Occipital lobe (tissue), 2 donors: Measurements from ENCODE around the gene APOC3. TPM values are rescaled to one million over a fixed set of nuclear protein-coding genes. Genes with fewer than 3 reads are reported as not detected.

ENCODE experiments used
- DNase-seq: peaks from one replicate; lab custom pipeline; 2025; lab: John Stamatoyannopoulos, UW
- total RNA-seq: library from RNA; depleted of rRNA; stranded (reverse); fragments of >200 nt; gene quantifications from one replicate; pipeline ENCODE4 v1.2.3, GENCODE V29; 2014

The APOC3 gene
- total RNA-seq, 1 donor from 2014 or later = not detected

- no peak for DNase-seq
These were observed 19.4 kb downstream of the APOC3 start for GRCh38 chr11:116849060-116849459.

GRCh38 chr11:116849486-116849885 lies 19.8 kb downstream of the APOC3 start:
- DNase-seq = no peak

GRCh38 chr11:116851626-116852025 lies 21.9 kb downstream of the APOC3 start:
- DNase-seq = peak; percentile 26

GRCh38 chr11:116852261-116853031 lies 22.7 kb downstream of the APOC3 start:
- DNase-seq = no peak

GRCh38 chr11:116853461-116854073 lies 23.9 kb downstream of the APOC3 start:
- DNase-seq = no peak

GRCh38 chr11:116855413-116855812 lies 25.7 kb downstream of the APOC3 start:
- no peak for DNase-seq

- DNase-seq = no peak
These were observed 26.7 kb downstream of the APOC3 start for GRCh38 chr11:116856423-116856822.

GRCh38 chr11:116857316-116857715 lies 27.6 kb downstream of the APOC3 start:
- DNase-seq = no peak

- DNase-seq = no peak
These were observed 28.2 kb downstream of the APOC3 start for GRCh38 chr11:116857936-116858335.

GRCh38 chr11:116859175-116859574 lies 29.5 kb downstream of the APOC3 start:
- DNase-seq = no peak

- no peak for DNase-seq
These were observed 30.6 kb downstream of the APOC3 start for GRCh38 chr11:116860303-116860702.

- no peak for DNase-seq
These were observed 31.8 kb downstream of the APOC3 start for GRCh38 chr11:116861539-116861938.

GRCh38 chr11:116862185-116862584 lies 32.5 kb downstream of the APOC3 start:
- no peak for DNase-seq

- no peak for DNase-seq
These were observed 33.2 kb downstream of the APOC3 start for GRCh38 chr11:116862951-116863350.

GRCh38 chr11:116864531-116864930 lies 34.8 kb downstream of the APOC3 start:
- no peak for DNase-seq

- DNase-seq = no peak
These were observed 36.0 kb downstream of the APOC3 start for GRCh38 chr11:116865696-116866095.

- DNase-seq = no peak
These were observed 37.2 kb downstream of the APOC3 start for GRCh38 chr11:116866804-116867455.

- DNase-seq = no peak
These were observed 37.9 kb downstream of the APOC3 start for GRCh38 chr11:116867619-116868018.

- DNase-seq = no peak
These were observed 38.4 kb downstream of the APOC3 start for GRCh38 chr11:116868066-116868465.

- no peak for DNase-seq
These were observed 39.9 kb downstream of the APOC3 start for GRCh38 chr11:116869610-116870009.

- DNase-seq = no peak
These were observed 40.3 kb downstream of the APOC3 start for GRCh38 chr11:116870054-116870453.

- no peak for DNase-seq
These were observed 41.5 kb downstream of the APOC3 start for GRCh38 chr11:116871248-116871647.

- no peak for DNase-seq
These were observed 43.7 kb downstream of the APOC3 start for GRCh38 chr11:116873381-116873780.
